ES-I3 (cell line): Measurements from ENCODE around the gene PRKCD.

Source experiments
- H3K36me3 ChIP-seq: 2 replicates; pipeline ENCODE4 v1.6.1; 2013; ENCODE audit warnings: mild to moderate bottlenecking, low read length, control low read depth, moderate library complexity; ENCODE audit not compliant: insufficient read depth
- H3K4me1 ChIP-seq: 2 replicates; pipeline ENCODE4 v1.6.1; 2013; ENCODE audit warnings: mild to moderate bottlenecking, control low read depth, low read length; ENCODE audit not compliant: insufficient read depth
- H3K9ac ChIP-seq: 2 replicates; pipeline ENCODE4 v1.6.1; 2013; ENCODE audit warnings: low read depth, mild to moderate bottlenecking, low read length, moderate library complexity
- H3K9me3 ChIP-seq: 2 replicates; pipeline ENCODE4 v1.6.1; 2013; ENCODE audit warnings: mild to moderate bottlenecking, low read length, moderate library complexity; ENCODE audit not compliant: control insufficient read depth, insufficient read depth

Gene PRKCD

DNA sequence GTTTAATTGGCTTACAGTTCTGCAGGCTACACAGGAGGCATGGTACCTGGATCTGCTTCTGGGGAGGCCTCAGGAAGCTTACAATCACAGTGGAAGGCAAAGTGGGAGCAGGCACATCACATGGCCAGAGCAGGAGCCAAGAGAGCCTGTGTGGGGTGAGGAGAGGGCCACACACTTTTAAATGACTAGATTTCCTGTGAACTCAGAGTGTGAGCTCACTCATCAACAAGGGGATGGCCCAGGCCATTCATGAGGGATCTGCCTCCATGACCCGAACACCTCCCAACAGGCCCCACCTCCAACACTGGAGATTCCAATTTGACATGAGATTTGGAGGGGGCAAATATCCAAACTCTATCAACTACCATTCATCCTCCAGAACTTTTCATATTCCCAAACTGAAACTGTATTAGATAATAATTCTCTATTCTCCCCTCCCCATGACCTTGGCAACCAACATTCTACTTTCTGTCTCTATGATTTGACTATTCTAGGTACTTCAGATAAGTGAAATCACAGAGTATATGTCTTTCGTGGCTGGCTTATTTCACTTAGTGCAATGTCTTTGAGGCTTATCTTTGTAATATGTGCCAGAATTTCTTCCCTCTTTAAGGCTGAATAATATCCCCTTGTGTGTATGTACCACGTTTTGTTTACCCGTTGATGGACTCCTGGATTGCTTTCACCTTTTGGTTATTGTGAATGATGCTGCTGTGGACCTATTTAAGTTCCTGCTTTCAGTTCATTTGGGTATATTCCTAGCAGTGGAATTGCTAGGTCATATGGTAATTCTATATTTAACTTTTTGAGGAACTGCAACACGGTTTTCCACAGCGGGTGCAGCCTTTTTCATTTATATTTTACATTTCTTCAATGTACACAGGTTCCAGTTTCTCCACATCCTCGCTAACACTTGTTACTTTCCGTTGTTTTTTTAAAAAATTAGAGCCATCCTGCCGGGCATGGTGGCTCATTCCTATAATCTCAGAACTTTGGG, 51.0 kb downstream of the PRKCD start:
- Histone ChIP-seq H3K9me3 (no peaks in the 10 kb centered on the region; the same call in 1 of the 2 replicates), H3K36me3 (no peaks in the 10 kb centered on the region), H3K4me1 (0 out of 2 replicates have a peak, but pooled peaks cover 3% of the 10 kb centered on the region), H3K9ac (no peak overlapping the region)

DNA sequence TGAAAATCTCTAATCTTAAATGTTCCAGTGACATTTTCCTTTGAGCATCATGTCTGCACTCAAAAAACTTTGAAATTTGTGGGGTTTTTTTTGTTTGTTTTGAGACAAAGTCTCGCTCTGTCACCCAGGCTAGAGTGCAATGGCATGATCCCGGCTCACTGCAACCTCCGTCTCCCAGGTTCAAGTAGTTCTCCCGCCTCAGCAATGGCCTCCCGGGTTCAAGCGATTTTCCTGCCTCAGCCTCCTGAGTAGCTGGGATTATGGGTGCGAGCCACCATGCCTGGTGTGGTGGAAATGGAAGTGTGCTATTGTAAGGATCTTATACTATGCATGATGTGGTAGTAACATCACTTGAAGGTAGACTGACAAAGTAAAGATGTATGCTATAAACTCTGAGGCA, 52.3 kb downstream of the PRKCD start:
- H3K9me3 ChIP-seq: no peaks in the 10 kb centered on the region; the same call in 1 of the 2 replicates
- H3K4me1 ChIP-seq: 0 out of 2 replicates have a peak, but pooled peaks cover 4% of the 10 kb centered on the region
- no peaks in the 10 kb centered on the region for H3K36me3 ChIP-seq
- no peak overlapping the region for H3K9ac ChIP-seq

DNA sequence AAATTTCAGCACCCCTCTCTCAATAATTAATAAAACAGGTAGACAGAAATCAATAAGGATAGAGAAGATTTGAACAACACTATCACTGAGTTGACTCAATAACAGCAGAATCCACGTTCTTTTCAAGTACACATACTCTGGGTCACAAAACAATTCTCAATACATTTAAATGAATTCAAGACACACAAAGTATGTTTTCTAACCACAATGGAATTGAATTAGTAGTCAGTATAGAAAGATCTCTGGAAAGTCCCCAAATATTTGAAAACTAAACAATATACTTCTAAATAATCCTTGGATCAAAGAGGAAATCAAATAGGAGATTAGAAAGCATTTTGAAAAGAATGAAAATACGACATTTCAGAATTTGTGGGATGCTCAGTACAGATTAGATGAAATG, 54.8 kb downstream of the PRKCD start:
- H3K9me3 ChIP-seq: no peaks in the 10 kb centered on the region; the same call in 1 of the 2 replicates
- H3K36me3 ChIP-seq: no peaks in the 10 kb centered on the region
- 0 out of 2 replicates have a peak, but pooled peaks cover 4% of the 10 kb centered on the region for H3K4me1 ChIP-seq
- H3K9ac ChIP-seq: no peak overlapping the region

DNA sequence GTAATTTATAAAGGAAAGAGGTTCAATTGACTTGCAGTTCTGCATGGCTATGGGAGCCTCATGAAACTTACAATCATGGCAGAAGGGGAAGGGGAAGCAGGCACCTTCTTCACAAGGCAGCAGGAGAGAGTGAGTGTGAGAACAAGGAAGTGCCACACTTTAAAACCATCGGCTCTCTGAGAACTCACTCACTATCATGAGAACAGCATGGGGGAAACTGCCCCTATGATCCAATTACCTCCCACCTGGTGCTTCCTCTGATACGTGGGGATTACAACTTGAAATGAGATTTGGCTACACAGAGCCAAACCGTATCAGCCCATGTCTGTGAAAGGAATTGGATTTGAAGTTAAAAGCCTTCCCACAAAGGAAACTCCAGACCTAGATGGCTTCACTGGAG, 55.7 kb downstream of the PRKCD start:
- Histone ChIP-seq H3K36me3 (no peaks in the 10 kb centered on the region), H3K9me3 (no peaks in the 10 kb centered on the region; the same call in 1 of the 2 replicates), H3K4me1 (0 out of 2 replicates have a peak, but pooled peaks cover 4% of the 10 kb centered on the region), H3K9ac (no peak overlapping the region)

DNA sequence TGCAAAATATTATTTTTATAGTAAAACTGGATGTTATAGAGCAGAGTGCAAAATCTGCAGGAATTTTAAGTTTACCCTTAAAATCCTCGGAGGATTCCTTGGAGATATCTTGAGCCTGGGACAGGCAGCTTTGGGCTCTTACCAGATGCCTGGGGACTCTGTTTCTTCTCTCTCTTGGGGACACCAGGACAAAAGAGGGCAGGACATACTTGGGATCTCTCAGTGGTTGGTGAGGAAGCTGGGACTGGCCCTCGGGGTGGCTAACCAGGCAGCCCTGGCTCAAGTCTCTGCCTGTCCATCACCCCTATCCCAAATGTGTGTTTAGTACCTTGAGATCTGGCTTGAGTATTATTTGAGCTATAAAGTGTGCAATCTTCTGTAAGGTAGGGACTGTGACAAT, 56.2 kb downstream of the PRKCD start:
- H3K36me3 ChIP-seq: no peaks in the 10 kb centered on the region
- no peaks in the 10 kb centered on the region; the same call in 1 of the 2 replicates for H3K9me3 ChIP-seq
- no peak overlapping the region for H3K9ac ChIP-seq
- peaks cover 4% of the 10 kb centered on the region; the same call in 1 of the 2 replicates for H3K4me1 ChIP-seq

DNA sequence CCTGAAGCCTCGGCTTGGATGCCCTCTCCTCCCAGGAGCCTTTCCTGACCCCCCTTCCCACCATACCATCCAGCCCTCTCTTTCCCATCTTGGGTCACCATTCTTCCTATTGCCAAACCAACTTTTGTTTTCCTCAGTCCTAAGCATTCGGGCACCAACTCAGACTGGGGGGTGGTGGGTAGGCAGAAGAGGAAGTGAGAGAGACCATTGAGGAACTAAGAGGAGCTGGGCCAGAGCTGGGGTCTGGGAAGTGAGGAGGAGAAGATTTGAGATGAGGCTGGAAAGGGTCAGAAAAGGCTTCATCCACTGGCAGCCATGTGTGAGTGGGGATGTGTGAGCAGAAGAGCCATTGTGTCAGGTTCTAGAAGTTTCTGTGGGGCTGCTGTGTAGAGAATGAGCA, 57.1 kb downstream of the PRKCD start:
- no peaks in the 10 kb centered on the region for H3K9me3 ChIP-seq
- no peaks in the 10 kb centered on the region for H3K36me3 ChIP-seq
- H3K4me1 ChIP-seq: peaks cover 4% of the 10 kb centered on the region; the same call in 1 of the 2 replicates
- H3K9ac ChIP-seq: no peak overlapping the region

DNA sequence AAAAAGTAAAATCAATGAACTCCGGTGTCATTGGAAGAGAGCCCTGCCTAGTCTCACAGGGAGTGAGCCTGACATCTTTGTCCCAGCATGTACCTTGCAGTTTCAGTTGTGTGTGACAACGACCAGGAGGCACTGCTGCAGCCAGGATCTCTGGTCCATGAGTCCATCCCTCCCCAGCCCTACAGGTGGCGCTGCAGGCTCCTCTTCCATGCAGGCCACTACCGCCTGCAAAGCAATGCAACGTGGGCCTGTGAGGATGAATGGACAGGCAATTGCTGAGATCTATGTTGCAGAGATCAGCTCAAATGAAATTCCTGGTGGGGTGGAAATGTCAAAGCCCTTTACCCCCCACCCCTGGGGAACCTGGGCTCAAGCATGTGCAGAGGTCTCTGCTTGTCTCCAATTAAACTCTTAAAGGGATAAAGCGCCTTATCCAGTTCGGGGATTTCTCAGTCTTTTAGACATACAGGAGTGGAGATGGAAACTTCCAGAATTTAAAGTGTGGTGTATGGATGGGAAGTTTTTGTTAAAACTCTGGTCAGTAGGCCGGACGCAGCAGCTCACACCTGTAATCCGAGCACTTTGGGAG, 59.0 kb downstream of the PRKCD start:
- no peak overlapping the region for H3K9ac ChIP-seq
- no peaks in the 10 kb centered on the region for H3K9me3 ChIP-seq
- H3K4me1 ChIP-seq: peaks cover 4% of the 10 kb centered on the region; the same call in 1 of the 2 replicates
- peaks cover 7% of the 10 kb centered on the region; the same call in 1 of the 2 replicates for H3K36me3 ChIP-seq

DNA sequence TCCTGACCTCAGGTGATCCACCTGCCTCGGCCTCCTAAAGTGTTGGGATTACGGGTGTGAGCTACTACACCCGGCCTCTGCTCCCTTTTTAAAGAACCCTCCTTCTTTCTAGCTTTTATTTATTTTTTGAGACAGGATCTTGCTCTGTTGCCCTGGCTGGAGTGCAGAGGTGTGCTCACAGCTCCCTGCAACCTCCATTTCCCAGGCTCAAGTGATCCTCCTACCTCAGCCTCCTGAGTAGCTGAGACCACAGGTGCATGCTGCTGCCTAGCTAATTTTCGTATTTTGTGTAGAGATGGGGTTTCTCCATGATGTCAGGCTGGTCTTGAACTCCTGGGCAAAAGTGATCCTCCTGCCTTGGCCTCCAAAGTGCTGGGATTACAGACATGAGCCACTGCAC, 60.3 kb downstream of the PRKCD start:
- H3K9ac ChIP-seq: no peak overlapping the region
- H3K9me3 ChIP-seq: no peaks in the 10 kb centered on the region
- H3K36me3 ChIP-seq: peaks cover 17% of the 10 kb centered on the region
- H3K4me1 ChIP-seq: peaks cover 4% of the 10 kb centered on the region; the same call in 1 of the 2 replicates

DNA sequence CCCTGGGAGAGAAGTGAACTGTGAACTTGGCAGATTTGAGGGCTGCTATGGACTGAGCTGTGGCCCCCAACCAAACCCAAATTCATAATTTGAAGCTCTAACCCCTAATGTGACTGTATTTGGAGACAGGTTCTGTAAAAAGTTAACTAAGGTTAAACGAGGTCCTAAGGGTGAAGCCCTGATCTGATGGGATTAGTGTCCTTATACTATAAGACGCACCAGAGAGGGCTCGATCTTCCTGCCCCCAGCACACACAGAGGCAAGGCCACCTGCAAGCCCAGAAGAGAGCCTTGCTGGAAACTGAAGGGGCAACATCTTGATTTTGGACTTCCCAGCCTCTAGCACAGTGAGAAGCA, 60.8 kb downstream of the PRKCD start:
- Histone ChIP-seq H3K36me3 (peaks cover 22% of the 10 kb centered on the region), H3K4me1 (peaks cover 2% of the 10 kb centered on the region; the same call in 1 of the 2 replicates), H3K9ac (no peak overlapping the region)

DNA sequence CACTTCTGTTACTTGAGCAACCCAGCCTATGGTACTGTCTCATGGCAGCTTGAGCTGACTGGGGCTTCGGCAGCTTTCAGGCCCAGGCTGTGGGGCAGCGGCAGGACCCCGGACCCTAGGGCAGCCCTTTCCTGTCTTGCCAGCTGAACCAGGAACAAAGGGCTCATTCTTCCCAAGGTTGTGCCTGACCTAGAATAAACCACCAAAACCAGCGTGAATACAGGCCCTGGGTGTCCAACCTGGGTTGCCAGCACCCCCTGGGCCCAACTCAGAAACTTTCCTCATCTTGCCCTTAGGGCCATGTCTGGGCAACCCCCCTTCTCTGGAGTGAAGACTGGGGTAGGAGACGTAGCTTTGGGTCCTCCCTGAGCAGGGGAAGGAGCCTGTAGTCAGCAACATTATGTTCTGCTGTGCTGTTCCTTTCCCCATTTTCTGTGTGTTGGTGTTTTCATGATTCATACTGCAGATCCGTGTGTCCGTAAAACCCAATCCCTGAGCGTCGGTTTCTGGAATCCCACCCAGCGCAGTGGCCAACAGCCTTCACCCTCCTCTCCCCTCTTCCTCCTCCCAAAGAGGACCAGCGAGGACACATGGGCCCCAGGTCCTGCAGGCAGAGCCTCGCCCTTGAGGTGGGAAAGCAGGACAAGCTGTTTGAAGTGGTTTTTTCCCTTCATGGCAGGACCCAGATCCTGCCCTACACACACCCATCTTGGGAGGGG, 61.3 kb downstream of the PRKCD start:
- Histone ChIP-seq H3K9ac (no peak overlapping the region), H3K36me3 (peaks cover 27% of the 10 kb centered on the region), H3K4me1 (no peaks in the 10 kb centered on the region; the same call in 1 of the 2 replicates), H3K9me3 (no peaks in the 10 kb centered on the region)

More for the DNA sequence above, 60.8 kb downstream of the PRKCD start:
- no peaks in the 10 kb centered on the region for H3K9me3 ChIP-seq

DNA sequence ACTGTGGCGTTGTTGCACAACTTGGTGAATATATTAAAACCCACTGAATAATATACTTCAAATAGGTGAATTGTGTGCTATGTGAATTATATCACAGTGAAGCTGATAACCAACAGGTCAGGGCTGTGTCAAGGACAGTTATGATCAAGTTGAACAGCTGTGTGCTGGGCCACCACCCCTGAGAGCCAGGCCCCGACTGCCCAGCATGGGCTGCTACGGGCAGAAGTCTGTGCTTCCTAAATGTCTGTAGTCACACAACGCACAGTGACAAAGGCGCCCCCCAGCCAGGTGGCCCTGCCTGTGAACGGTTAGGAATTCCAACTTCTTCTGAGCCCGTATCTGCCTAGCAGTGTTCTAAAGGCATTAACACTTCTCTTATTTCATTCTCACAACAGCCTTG, 62.0 kb downstream of the PRKCD start:
- H3K4me1 ChIP-seq: no peaks in the 10 kb centered on the region; the same call in 1 of the 2 replicates
- H3K9me3 ChIP-seq: no peaks in the 10 kb centered on the region
- H3K36me3 ChIP-seq: peaks cover 34% of the 10 kb centered on the region
- H3K9ac ChIP-seq: no peak overlapping the region

DNA sequence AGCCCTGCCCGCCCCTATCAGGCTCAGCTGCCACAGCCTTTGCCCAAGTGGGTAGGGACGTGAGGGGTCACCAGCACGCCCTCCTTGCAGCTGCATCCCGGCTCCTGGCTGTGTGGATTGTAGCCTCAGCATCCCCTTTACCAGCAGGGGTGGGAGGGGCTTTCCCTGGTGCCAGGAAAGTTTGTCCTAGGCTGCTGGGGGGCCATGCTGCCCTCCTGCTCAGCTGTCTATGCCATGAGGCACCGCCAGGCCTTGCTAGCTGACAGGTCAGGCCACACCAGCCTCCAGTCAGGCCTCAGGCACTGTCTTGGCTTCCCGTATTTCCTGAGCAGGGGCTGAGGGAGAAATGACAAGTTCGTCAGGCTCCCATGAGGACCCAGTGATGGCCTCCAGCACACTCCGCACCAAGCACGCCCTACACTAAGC, 62.5 kb downstream of the PRKCD start:
- Histone ChIP-seq H3K36me3 (peaks cover 39% of the 10 kb centered on the region), H3K9ac (no peak overlapping the region), H3K9me3 (no peaks in the 10 kb centered on the region), H3K4me1 (no peaks in the 10 kb centered on the region; the same call in 1 of the 2 replicates)

DNA sequence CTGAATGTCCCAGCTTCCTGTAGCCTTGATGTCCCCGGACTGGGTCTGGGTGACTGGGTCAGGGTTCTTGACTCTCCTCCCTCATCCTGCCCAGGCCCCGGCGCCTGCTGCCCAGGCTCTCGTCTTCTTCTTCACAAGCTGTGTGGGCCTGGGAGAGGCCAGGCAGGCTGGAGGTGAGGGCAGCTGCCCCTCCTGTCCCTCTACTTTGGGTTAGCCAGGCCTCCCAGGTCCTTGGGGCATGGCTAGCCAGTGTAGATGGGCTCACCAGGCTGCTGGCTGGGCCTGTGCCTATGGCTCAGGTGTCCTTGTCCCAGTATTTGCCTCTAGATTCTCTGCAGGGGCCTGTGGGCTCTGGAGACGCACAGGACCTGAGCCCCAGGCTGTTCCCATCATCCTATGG, 63.0 kb downstream of the PRKCD start:
- no peaks in the 10 kb centered on the region; the same call in 1 of the 2 replicates for H3K4me1 ChIP-seq
- H3K9ac ChIP-seq: no peak overlapping the region
- H3K9me3 ChIP-seq: no peaks in the 10 kb centered on the region
- peaks cover 43% of the 10 kb centered on the region for H3K36me3 ChIP-seq

DNA sequence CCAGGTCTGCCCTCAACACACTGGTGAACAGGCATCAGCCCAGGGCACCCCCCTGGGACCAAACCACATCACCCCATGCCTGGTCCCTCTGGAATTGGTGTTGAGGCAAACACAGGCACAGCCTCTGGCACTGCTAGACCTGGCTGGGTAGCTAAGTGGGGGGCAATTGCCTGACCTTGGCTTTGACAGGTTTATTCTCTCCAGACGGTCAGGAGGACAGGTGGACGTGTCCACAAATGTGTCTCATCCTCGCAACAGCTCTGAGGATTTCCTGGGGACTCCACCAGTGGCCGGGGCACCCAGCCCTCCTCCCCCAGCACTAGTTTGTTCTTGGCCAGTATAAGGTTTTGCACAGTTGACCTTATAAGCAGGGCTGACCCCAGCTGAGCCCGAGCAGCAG, 63.5 kb downstream of the PRKCD start:
- H3K36me3 ChIP-seq: peaks cover 48% of the 10 kb centered on the region
- no peaks in the 10 kb centered on the region for H3K9me3 ChIP-seq
- no peak overlapping the region for H3K9ac ChIP-seq
- H3K4me1 ChIP-seq: no peaks in the 10 kb centered on the region; the same call in 1 of the 2 replicates
